Common myeloid progenitor, CD34-positive (primary cell): ENCODE data around the gene MCM3AP.

Experiments used
- CTCF ChIA-PET: fragments of 350-600 bp; sonication (Branson Sonifier 250); formaldehyde crosslinking; loops from one replicate; lab custom pipeline; 2021; ENCODE audit warnings: antibody characterized with exemption; lab: Charles Lee
- POLR2A ChIA-PET: fragments of 350-600 bp; sonication (Branson Sonifier 250); formaldehyde crosslinking; loops from one replicate; lab custom pipeline; 2021; ENCODE audit warnings: antibody characterized with exemption; lab: Charles Lee
- DNase-seq, 3 donors: peaks; one replicate each; pipeline versions ENCODE4 v3.0.0 to v3.0.0-alpha.2; 2013
- H3K27ac ChIP-seq, 2 experiments: 1 replicate in 1 of 2; 2 replicates in 1 of 2; pipeline ENCODE4 v1.7.0; 2013; ENCODE audit warnings: inconsistent platforms in 2 of 2, low read length in 2 of 2, mild to moderate bottlenecking in 2 of 2, low read depth in 1 of 2, moderate library complexity in 1 of 2; ENCODE audit not compliant: severe bottlenecking in 2 of 2, insufficient read depth in 1 of 2, poor library complexity in 1 of 2
- H3K27me3 ChIP-seq, 5 experiments: replicated peaks in 2 of 5; 1 replicate in 3 of 5; 2 replicates in 2 of 5; pipeline versions ENCODE4 v1.6.1 to v1.7.0; 2013; ENCODE audit warnings: low read length in 4 of 5, mild to moderate bottlenecking in 2 of 5, moderate library complexity in 2 of 5, inconsistent platforms in 1 of 5; ENCODE audit not compliant: insufficient read depth in 5 of 5, control insufficient read depth in 4 of 5
- H3K36me3 ChIP-seq, 4 experiments: 1 replicate in 2 of 4; 2 replicates in 2 of 4; pipeline versions ENCODE4 v1.6.1 to v1.7.0; 2013; ENCODE audit warnings: low read length in 3 of 4, control low read depth in 1 of 4, mild to moderate bottlenecking in 1 of 4; ENCODE audit not compliant: control insufficient read depth in 4 of 4, insufficient read depth in 4 of 4
- H3K4me1 ChIP-seq, 4 experiments: 1 replicate in 3 of 4; 2 replicates in 1 of 4; pipeline versions ENCODE4 v1.6.1 to v1.7.1; 2013; ENCODE audit warnings: low read length in 3 of 4, mild to moderate bottlenecking in 3 of 4, control low read depth in 1 of 4, inconsistent platforms in 1 of 4, moderate library complexity in 1 of 4; ENCODE audit not compliant: control insufficient read depth in 4 of 4, insufficient read depth in 4 of 4; ENCODE audit errors: control extremely low read depth in 1 of 4
- H3K4me3 ChIP-seq, 7 experiments: 1 replicate in 4 of 7; 2 replicates in 3 of 7; pipeline versions ENCODE4 v1.5.1 to v1.7.0; 2013; ENCODE audit warnings: mild to moderate bottlenecking in 7 of 7, low read length in 6 of 7, moderate library complexity in 6 of 7, inconsistent platforms in 2 of 7, low read depth in 2 of 7, control low read depth in 1 of 7; ENCODE audit not compliant: insufficient read depth in 4 of 7, control insufficient read depth in 1 of 7; ENCODE audit errors: extremely low read depth in 1 of 7
- H3K9me3 ChIP-seq, 5 experiments: 1 replicate in 4 of 5; 2 replicates in 1 of 5; pipeline versions ENCODE4 v1.6.1 to v1.7.1; 2013; ENCODE audit warnings: low read length in 4 of 5, mild to moderate bottlenecking in 2 of 5, inconsistent platforms in 1 of 5, low read depth in 1 of 5, moderate library complexity in 1 of 5; ENCODE audit not compliant: control insufficient read depth in 4 of 5, insufficient read depth in 2 of 5; ENCODE audit errors: control extremely low read depth in 1 of 5
- WGBS: methylation state at CpG from one replicate; pipeline ENCODE4 v1.1.5; 2013; ENCODE audit not compliant: insufficient coverage; 5-methylcytosine and 5-hydroxymethylcytosine counted together

MCM3AP gene

GRCh38 chr21:46207006-46207919 lies 78.1 kb downstream of the MCM3AP start:
- DNase-seq: no peak
- 97% methylated on average over 19 of the region's 21 CpGs for WGBS
- ChIA-PET CTCF (interaction anchor here (1.0 kb wide), 1 partner anchor 9 kb away, joined by 3 read pairs; no protein-coding TSS in a partner anchor), POLR2A (no interaction called here)
- no peaks in the 10 kb centered on the region for H3K4me1 ChIP-seq
- H3K27ac ChIP-seq: no peak overlapping the region
- peaks cover 0 to 95% (median 49%) of the 10 kb centered on the region in 4 experiments for H3K36me3 ChIP-seq
- H3K9me3 ChIP-seq: no peaks in the 10 kb centered on the region
- H3K4me3 ChIP-seq: no peak overlapping the region
- H3K27me3 ChIP-seq: no peaks in the 10 kb centered on the region

GRCh38 chr21:46206163-46207005 lies 79.0 kb downstream of the MCM3AP start:
- Histone ChIP-seq H3K27me3 (no peaks in the 10 kb centered on the region), H3K9me3 (no peaks in the 10 kb centered on the region), H3K4me3 (no peak overlapping the region), H3K4me1 (no peaks in the 10 kb centered on the region), H3K27ac (no peak overlapping the region), H3K36me3 (peaks cover 0 to 89% (median 45%) of the 10 kb centered on the region in 4 experiments)
- ChIA-PET CTCF (interaction anchor here (1.0 kb wide), 1 partner anchor 8 kb away, joined by 3 read pairs; no protein-coding TSS in a partner anchor), POLR2A (no interaction called here)
- no peak for DNase-seq
- WGBS: 98% methylated on average over 22 of the region's 24 CpGs

- DNase-seq: no peak
- H3K27me3 ChIP-seq: no peaks in the 10 kb centered on the region
- 99% methylated on average over 16 of the region's 16 CpGs for WGBS
- H3K4me3 ChIP-seq: no peak overlapping the region
- no peaks in the 10 kb centered on the region for H3K9me3 ChIP-seq
- CTCF ChIA-PET: no interaction called here
- H3K4me1 ChIP-seq: no peaks in the 10 kb centered on the region
- peaks cover 0 to 87% (median 44%) of the 10 kb centered on the region in 4 experiments for H3K36me3 ChIP-seq
- no peak overlapping the region for H3K27ac ChIP-seq
- POLR2A ChIA-PET: no interaction called here
These were observed 79.6 kb downstream of the MCM3AP start for GRCh38 chr21:46205766-46206162.

- WGBS: over 99% methylated on average over 18 of the region's 18 CpGs
- H3K27me3 ChIP-seq: no peaks in the 10 kb centered on the region
- no peak for DNase-seq
- H3K36me3 ChIP-seq: peaks cover 3 to 87% (median 40%) of the 10 kb centered on the region in 4 experiments
- H3K4me3 ChIP-seq: no peak overlapping the region
- no peak overlapping the region for H3K27ac ChIP-seq
- POLR2A ChIA-PET: no interaction called here
- no peaks in the 10 kb centered on the region for H3K9me3 ChIP-seq
- H3K4me1 ChIP-seq: no peaks in the 10 kb centered on the region
- CTCF ChIA-PET: no interaction called here
These were observed 80.2 kb downstream of the MCM3AP start for GRCh38 chr21:46205166-46205565.

- H3K27ac ChIP-seq: no peak overlapping the region
- ChIA-PET CTCF (no interaction called here), POLR2A (no interaction called here)
- H3K4me3 ChIP-seq: no peak overlapping the region
- H3K9me3 ChIP-seq: no peaks in the 10 kb centered on the region
- peaks cover 11 to 88% (median 40%) of the 10 kb centered on the region in 4 experiments for H3K36me3 ChIP-seq
- WGBS: 98% methylated on average over 6 of the region's 8 CpGs
- no peaks in the 10 kb centered on the region for H3K4me1 ChIP-seq
- no peaks in the 10 kb centered on the region for H3K27me3 ChIP-seq
- no peak for DNase-seq
These were observed 82.2 kb downstream of the MCM3AP start for GRCh38 chr21:46203203-46203600.

- CTCF ChIA-PET: interaction anchor here (0.5 kb wide), 1 partner anchor 50 kb away, joined by 4 read pairs; no protein-coding TSS in a partner anchor
- H3K27ac ChIP-seq: no peak overlapping the region
- H3K9me3 ChIP-seq: no peaks in the 10 kb centered on the region
- peaks cover 11 to 88% (median 36%) of the 10 kb centered on the region in 4 experiments for H3K36me3 ChIP-seq
- 95% methylated on average over 5 of the region's 6 CpGs for WGBS
- H3K27me3 ChIP-seq: no peaks in the 10 kb centered on the region
- H3K4me3 ChIP-seq: no peak overlapping the region
- H3K4me1 ChIP-seq: no peaks in the 10 kb centered on the region
- POLR2A ChIA-PET: no interaction called here
- no peak for DNase-seq
These were observed 82.7 kb downstream of the MCM3AP start for GRCh38 chr21:46202592-46203202.
